ENCODE measurements around the gene CSNK2B.

DNA sequence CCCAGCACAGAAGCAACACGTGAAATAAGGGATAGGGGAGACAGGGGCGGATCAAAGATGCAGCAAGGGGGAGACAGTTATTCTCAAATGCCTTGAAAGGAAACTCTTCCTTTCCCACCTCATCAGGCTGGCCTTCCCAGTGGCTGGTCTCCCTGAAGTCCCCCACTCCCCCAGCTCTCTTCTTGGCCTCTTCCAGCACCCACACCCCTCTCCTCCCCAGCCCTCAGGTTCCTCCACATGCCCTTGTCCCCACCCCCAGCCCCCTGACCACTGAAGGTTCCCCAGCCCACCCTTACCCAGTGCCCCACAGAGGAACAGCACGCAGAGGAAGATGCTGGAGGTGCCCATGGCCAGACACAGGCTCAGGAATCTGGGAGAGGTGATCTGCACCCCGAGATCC lies 47.6 kb downstream of the CSNK2B start:
- TF ChIP-seq, protein P1, sequence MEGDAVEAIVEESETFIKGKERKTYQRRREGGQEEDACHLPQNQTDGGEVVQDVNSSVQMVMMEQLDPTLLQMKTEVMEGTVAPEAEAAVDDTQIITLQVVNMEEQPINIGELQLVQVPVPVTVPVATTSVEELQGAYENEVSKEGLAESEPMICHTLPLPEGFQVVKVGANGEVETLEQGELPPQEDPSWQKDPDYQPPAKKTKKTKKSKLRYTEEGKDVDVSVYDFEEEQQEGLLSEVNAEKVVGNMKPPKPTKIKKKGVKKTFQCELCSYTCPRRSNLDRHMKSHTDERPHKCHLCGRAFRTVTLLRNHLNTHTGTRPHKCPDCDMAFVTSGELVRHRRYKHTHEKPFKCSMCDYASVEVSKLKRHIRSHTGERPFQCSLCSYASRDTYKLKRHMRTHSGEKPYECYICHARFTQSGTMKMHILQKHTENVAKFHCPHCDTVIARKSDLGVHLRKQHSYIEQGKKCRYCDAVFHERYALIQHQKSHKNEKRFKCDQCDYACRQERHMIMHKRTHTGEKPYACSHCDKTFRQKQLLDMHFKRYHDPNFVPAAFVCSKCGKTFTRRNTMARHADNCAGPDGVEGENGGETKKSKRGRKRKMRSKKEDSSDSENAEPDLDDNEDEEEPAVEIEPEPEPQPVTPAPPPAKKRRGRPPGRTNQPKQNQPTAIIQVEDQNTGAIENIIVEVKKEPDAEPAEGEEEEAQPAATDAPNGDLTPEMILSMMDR (IDR thresholded peaks at IDR 0.05), result no peak
- no peak for TF ChIP-seq POLR2A (IDR thresholded peaks at IDR 0.05)

All from body of pancreas (tissue), 4 donors.